Pons (tissue), 1 donor: ENCODE data around the gene TMEM248.
"Not testable (repeated sequence)": the region's sequence is repeated elsewhere in the genome, so short reads cannot be mapped to it uniquely, and the experiment has no call there.

Source experiments
- DNase-seq: peaks from one replicate; pipeline ENCODE4 v3.0.0-alpha.2; 2016; ENCODE audit warnings: low spot score

The TMEM248 gene

DNA sequence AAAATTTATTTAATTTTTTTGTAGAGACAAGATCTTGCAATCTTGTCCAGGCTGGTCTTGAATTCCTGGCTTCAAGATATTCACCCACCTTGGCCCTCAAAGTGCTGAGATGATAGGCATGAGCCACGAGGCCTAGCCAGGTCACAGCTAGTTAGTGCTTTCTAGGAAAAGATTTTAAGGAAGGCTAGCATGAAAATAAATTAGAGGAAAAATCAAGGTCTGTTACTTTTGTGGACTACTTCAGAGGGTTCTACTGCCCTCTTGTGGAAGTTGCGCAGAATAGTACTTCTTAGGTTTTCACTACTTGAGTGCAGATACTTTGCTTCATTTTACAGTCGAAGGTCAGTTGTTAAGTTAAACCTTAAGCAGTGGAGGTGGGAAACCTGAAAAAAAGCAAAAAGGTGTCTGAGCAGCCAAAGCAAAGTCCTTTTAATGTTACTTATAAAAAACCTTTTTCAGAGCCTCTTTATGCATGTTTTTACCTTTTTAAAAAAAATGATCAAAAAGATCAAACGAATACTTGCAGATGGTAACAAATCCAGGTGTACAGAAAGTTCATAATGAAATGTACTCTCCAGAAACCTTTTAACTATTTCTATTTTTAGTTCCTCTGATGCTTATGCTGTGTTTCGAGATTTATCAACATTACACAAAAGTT lies 79.7 kb downstream of the TMEM248 start:
- DNase-seq = peak; percentile 37

DNA sequence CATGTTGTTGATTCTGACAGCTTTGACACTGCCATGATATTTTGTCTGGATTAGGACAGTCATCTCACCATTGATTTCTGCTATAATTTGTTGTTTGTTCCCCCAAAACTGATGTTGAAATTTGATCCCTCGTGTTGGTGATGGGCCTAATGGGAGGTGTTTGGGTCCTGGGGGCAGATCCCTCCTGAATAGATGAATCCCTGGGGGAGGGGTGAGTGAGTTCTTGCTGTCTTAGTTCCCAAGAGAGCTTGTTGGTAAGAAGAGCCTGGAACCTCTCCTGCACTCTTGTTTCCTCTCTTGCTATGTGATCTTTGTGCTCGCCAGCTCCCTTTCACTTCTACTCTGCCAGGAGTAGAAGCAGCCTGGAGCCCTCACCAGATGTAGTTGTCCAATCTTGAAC lies 83.1 kb downstream of the TMEM248 start:
- DNase-seq = not testable (repeated sequence)

- DNase-seq = no peak
Measured at GRCh38 chr7:67006965-67007364, 85.9 kb downstream of the TMEM248 start.
